GM21526 (cell line): ENCODE data around the gene KRTAP5-7.
"Not testable (repeated sequence)": the region's sequence is repeated elsewhere in the genome, so short reads cannot be mapped to it uniquely, and the experiment has no call there.

ENCODE experiments used
- ATAC-seq: cut with Tn5 transposase; IDR thresholded peaks from one replicate; pipeline ENCODE4 v1.9.1; 2021; ENCODE audit warnings: moderate library complexity; ENCODE audit not compliant: unreplicated experiment, low FRiP score

KRTAP5-7 gene

GRCh38 chr11:71554996-71555395 is 27.9 kb downstream of the KRTAP5-7 start:
- no peak for ATAC-seq

GRCh38 chr11:71555508-71555907 is 28.4 kb downstream of the KRTAP5-7 start:
- ATAC-seq: no peak

GRCh38 chr11:71556018-71556417 is 29.0 kb downstream of the KRTAP5-7 start:
- ATAC-seq: no peak

- ATAC-seq: no peak
These were observed 30.2 kb downstream of the KRTAP5-7 start for GRCh38 chr11:71557257-71557656.

- no peak for ATAC-seq
These were observed 31.9 kb downstream of the KRTAP5-7 start for GRCh38 chr11:71558996-71559395.

- ATAC-seq: no peak
These were observed 35.1 kb downstream of the KRTAP5-7 start for GRCh38 chr11:71562120-71562519.

GRCh38 chr11:71563406-71563805 is 36.3 kb downstream of the KRTAP5-7 start:
- no peak for ATAC-seq

- ATAC-seq: no peak
These were observed 37.4 kb downstream of the KRTAP5-7 start for GRCh38 chr11:71564430-71564829.

GRCh38 chr11:71565263-71565662 is 38.2 kb downstream of the KRTAP5-7 start, which contains the start of gene KRTAP5-10:
Gene KRTAP5-10 (plus strand): TSS chr11:71565563. CDS start chr11:71565588, 25 bp downstream.
- ATAC-seq: no peak

GRCh38 chr11:71566081-71566620 is 39.1 kb downstream of the KRTAP5-7 start:
- ATAC-seq: no peak

- not testable (repeated sequence) for ATAC-seq
These were observed 39.8 kb downstream of the KRTAP5-7 start for GRCh38 chr11:71566626-71567599.

GRCh38 chr11:71567633-71568032 is 40.6 kb downstream of the KRTAP5-7 start:
- not testable (repeated sequence) for ATAC-seq

GRCh38 chr11:71568704-71569349 is 41.8 kb downstream of the KRTAP5-7 start:
- no peak for ATAC-seq

- ATAC-seq: not testable (repeated sequence)
These were observed 44.2 kb downstream of the KRTAP5-7 start for GRCh38 chr11:71571101-71571850.

- ATAC-seq: no peak
These were observed 45.7 kb downstream of the KRTAP5-7 start for GRCh38 chr11:71572811-71573210.

- no peak for ATAC-seq
These were observed 47.4 kb downstream of the KRTAP5-7 start for GRCh38 chr11:71574418-71574817.

GRCh38 chr11:71575723-71576424 is 48.8 kb downstream of the KRTAP5-7 start:
- ATAC-seq: no peak

- ATAC-seq: not testable (repeated sequence)
These were observed 49.8 kb downstream of the KRTAP5-7 start for GRCh38 chr11:71576688-71577465.

GRCh38 chr11:71577469-71578004 is 50.5 kb downstream of the KRTAP5-7 start:
- no peak for ATAC-seq
